SU-DHL-6 (cell line): ENCODE measurements around the gene LILRA5.

Source experiments
- H2AFZ ChIP-seq: fragments of 200-600 bp; sonication (generic); 2 replicates; pipeline ENCODE4 v1.6.1; 2014; ENCODE audit warnings: low read depth, mild to moderate bottlenecking, moderate library complexity, mixed read lengths, antibody characterized with exemption, low read length; ENCODE audit not compliant: severe bottlenecking
- H3F3A ChIP-seq: fragments of 200-600 bp; shearing (Covaris generic); 2 replicates; pipeline ENCODE4 v1.6.0; 2016; ENCODE audit warnings: antibody characterized with exemption, mild to moderate bottlenecking; ENCODE audit not compliant: insufficient read depth
- H3K27ac ChIP-seq: fragments of 200-600 bp; sonication (generic); 2 replicates; pipeline ENCODE4 v1.5.1; 2016; ENCODE audit warnings: low read depth, mild to moderate bottlenecking, low read length, moderate library complexity, mixed read lengths
- H3K27me3 ChIP-seq: fragments of 200-600 bp; sonication (generic), shearing (Covaris generic); 2 replicates; pipeline ENCODE4 v1.6.0; 2014; ENCODE audit warnings: mild to moderate bottlenecking, low read length
- H3K36me3 ChIP-seq: fragments of 200-600 bp; sonication (generic); 2 replicates; pipeline ENCODE4 v1.6.1; 2014; ENCODE audit warnings: mild to moderate bottlenecking, low read length, mixed read lengths
- H3K4me2 ChIP-seq: fragments of 300-600, 200-600 bp; shearing (Covaris generic), sonication (generic); 2 replicates; pipeline ENCODE4 v1.6.0; 2014; ENCODE audit warnings: low read length, low read depth, mild to moderate bottlenecking; ENCODE audit not compliant: poor library complexity, severe bottlenecking
- H3K4me3 ChIP-seq: fragments of 200-600 bp; sonication (generic); 2 replicates; pipeline ENCODE4 v1.5.1; 2014; ENCODE audit warnings: antibody characterized with exemption, low read length, mild to moderate bottlenecking, mixed read lengths; ENCODE audit not compliant: insufficient read depth, poor library complexity, severe bottlenecking
- H3K79me2 ChIP-seq: fragments of 200-600 bp; sonication (generic); 2 replicates; pipeline ENCODE4 v1.6.1; 2014; ENCODE audit warnings: mild to moderate bottlenecking, low read length, moderate library complexity; ENCODE audit not compliant: insufficient read depth
- H3K9ac ChIP-seq: fragments of 200-600 bp; sonication (generic); 2 replicates; pipeline ENCODE4 v1.7.0; 2014; ENCODE audit warnings: mild to moderate bottlenecking, low read length
- H3K9me2 ChIP-seq: fragments of 200-600 bp; sonication (generic); replicated peaks from 2 replicates; pipeline ENCODE4 v1.6.1; 2014; ENCODE audit warnings: low read length; ENCODE audit not compliant: insufficient read depth
- H3K9me3 ChIP-seq: fragments of 200-600 bp; sonication (generic); 2 replicates; pipeline ENCODE4 v1.6.1; 2014; ENCODE audit warnings: low read length, mixed read lengths; ENCODE audit not compliant: insufficient read depth
- H4K20me1 ChIP-seq: fragments of 200-600 bp; sonication (generic); 2 replicates; pipeline ENCODE4 v1.6.1; 2014; ENCODE audit warnings: low read depth, mild to moderate bottlenecking, antibody characterized with exemption, low read length, moderate library complexity, mixed read lengths
- CTCF ChIP-seq: fragments of 200-600 bp; sonication (generic); IDR thresholded peaks from one replicate; pipeline ENCODE4 v1.5.1; 2017; ENCODE audit warnings: antibody characterized with exemption, mild to moderate bottlenecking, low read length, moderate library complexity; ENCODE audit not compliant: insufficient read depth, poor library complexity, severe bottlenecking
- EZH2phosphoT487 ChIP-seq: fragments of 200-600 bp; sonication (generic), shearing (Covaris generic); conservative IDR thresholded peaks from 2 replicates; pipeline ENCODE4 v1.6.1; 2018; ENCODE audit warnings: mild to moderate bottlenecking, antibody characterized with exemption, low read length, moderate library complexity, mixed read lengths

The LILRA5 gene

DNA sequence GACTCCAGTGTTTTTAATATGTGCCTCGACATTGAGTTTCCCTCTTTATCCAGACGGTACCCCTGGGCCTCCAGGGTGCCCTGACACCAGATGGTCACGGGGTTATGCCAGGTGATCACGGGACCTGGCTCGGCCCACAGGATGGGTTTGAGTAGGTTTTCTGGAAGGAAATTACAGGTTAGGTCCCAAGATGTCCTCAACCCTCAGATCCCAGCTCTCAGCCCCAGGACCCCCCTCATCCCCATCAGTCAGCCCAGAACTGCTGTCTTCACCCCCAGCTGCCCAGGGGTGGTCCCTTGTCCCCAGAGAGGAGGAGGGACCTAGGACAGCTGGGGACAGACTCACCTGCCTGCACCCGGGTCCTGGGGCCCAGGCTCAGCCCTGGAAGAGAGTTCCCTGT lies 25.6 kb upstream of the LILRA5 start:
- Histone ChIP-seq H3K27ac (no peak overlapping the region), H3K36me3 (no peaks in the 10 kb centered on the region), H2AFZ (no peak overlapping the region), H3K79me2 (no peaks in the 10 kb centered on the region), H3K27me3 (no peaks in the 10 kb centered on the region), H3K9ac (no peak overlapping the region), H3K9me3 (no peaks in the 10 kb centered on the region), H3F3A (no peaks in the 10 kb centered on the region), H3K9me2 (no peaks in the 10 kb centered on the region), H3K4me2 (no peak overlapping the region), H4K20me1 (no peaks in the 10 kb centered on the region), H3K4me3 (no peak overlapping the region)
- TF ChIP-seq EZH2phosphoT487 (no peak), CTCF (no peak)

DNA sequence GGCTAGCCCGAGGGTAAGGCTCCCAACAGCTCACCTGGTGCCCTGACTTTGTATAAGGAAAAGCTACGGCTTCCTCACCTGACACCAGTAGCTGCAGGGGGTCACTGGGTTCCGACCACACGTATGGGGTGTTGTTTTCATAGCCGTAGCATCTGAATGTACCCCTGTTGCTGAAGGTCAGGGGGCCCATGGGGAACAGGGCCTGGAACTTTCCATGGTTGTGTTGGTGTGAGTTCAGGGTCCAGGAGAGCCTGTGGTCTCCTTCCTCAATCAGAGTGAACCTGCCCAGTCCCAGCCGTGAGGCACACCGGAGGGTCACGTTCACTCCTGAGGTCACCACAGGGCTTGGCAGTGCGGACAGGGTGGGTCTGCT lies 24.9 kb upstream of the LILRA5 start:
- Histone ChIP-seq H4K20me1 (no peaks in the 10 kb centered on the region), H3K4me3 (no peak overlapping the region), H3K9me2 (no peaks in the 10 kb centered on the region), H3K9ac (no peak overlapping the region), H3K9me3 (no peaks in the 10 kb centered on the region), H3K36me3 (no peaks in the 10 kb centered on the region), H3K79me2 (no peaks in the 10 kb centered on the region), H2AFZ (no peak overlapping the region), H3K27ac (no peak overlapping the region), H3F3A (no peaks in the 10 kb centered on the region), H3K27me3 (no peaks in the 10 kb centered on the region), H3K4me2 (no peak overlapping the region)
- no peak for TF ChIP-seq CTCF
- TF ChIP-seq EZH2phosphoT487 = no peak

- no peaks in the 10 kb centered on the region for H3K9me2 ChIP-seq
- no peaks in the 10 kb centered on the region for H3K36me3 ChIP-seq
- no peak for TF ChIP-seq CTCF
- no peak for TF ChIP-seq EZH2phosphoT487
- no peaks in the 10 kb centered on the region for H4K20me1 ChIP-seq
- no peaks in the 10 kb centered on the region for H3F3A ChIP-seq
- no peak overlapping the region for H3K27ac ChIP-seq
- H3K79me2 ChIP-seq = no peaks in the 10 kb centered on the region
- H3K4me3 ChIP-seq = no peak overlapping the region
- no peak overlapping the region for H3K9ac ChIP-seq
- H3K27me3 ChIP-seq = no peaks in the 10 kb centered on the region
- H3K9me3 ChIP-seq = no peaks in the 10 kb centered on the region
- H2AFZ ChIP-seq = no peak overlapping the region
- no peak overlapping the region for H3K4me2 ChIP-seq
Observed at GRCh38 chr19:54336893-54337857, 24.2 kb upstream of the LILRA5 start.
